DOHH2 (cell line): ENCODE measurements around the gene PAN3.

Experiments
- CTCF ChIP-seq: fragments of 200-600 bp; sonication (generic); IDR thresholded peaks from one replicate; pipeline ENCODE4 v1.5.1; 2014; ENCODE audit warnings: antibody characterized with exemption, mild to moderate bottlenecking, low read depth, low read length; ENCODE audit not compliant: poor library complexity, severe bottlenecking
- EZH2phosphoT487 ChIP-seq: fragments of 200-600 bp; sonication (generic); IDR thresholded peaks from 2 replicates; pipeline ENCODE4 v1.6.1; 2017; ENCODE audit warnings: borderline replicate concordance, mild to moderate bottlenecking, antibody characterized with exemption, low read length, moderate library complexity, mixed read lengths

- TF ChIP-seq CTCF (no peak), EZH2phosphoT487 (no peak)
Measured at GRCh38 chr13:28316836-28317235, 178.5 kb downstream of the PAN3 start.
